NCI-H2196 treated with DMSO at 0.1 percent for 48 hours (cell line): Measurements from ENCODE around the gene SMOC1.

Source experiments
- DNase-seq: peaks from one replicate; lab custom pipeline; 2025; ENCODE audit not compliant: unreplicated experiment; lab: John Stamatoyannopoulos, UW

Gene SMOC1

DNA sequence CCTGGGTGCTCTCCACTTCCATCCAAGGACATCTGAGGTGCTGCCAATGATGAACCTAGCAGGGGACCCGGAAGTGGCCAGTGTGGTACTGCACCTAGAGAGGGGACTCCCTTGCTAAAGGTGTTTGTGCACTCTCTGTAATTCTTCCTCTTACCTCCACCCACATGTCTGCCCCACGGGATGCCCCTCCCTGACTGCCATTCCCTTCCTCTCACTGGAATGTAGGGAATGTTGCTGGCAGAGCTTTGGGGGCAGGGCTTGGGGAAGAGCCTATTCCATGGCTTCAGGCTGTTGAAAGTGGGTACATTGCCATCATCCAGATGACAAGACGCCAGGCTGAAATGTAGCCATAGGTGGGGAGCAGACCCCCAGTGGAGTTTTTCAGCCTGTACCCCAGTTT, 153.2 kb downstream of the SMOC1 start:
- no peak for DNase-seq

- no peak for DNase-seq
Observed at GRCh38 chr14:70033116-70033515, 153.9 kb downstream of the SMOC1 start.

GRCh38 chr14:70033561-70033960, 154.3 kb downstream of the SMOC1 start:
- DNase-seq: no peak

DNA sequence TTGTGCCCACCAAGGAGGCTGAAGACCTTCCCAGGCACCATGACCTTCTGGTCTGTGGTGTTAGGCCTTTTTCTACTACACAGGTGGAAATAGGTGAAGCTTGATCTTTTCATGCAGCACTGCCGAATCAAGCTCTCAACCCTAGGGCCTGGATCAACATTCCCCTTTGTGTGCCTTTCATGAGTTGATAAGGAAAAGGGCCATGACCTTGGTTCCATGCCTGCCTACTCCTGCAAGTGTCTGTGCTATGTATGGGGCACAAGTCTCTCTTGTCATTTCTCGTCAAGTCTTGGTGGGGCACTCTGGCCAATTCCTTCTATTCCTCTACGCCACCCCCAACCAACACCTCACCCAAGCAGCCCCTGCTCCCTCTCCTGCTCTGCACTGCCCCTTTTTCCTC, 155.0 kb downstream of the SMOC1 start:
- DNase-seq: no peak

DNA sequence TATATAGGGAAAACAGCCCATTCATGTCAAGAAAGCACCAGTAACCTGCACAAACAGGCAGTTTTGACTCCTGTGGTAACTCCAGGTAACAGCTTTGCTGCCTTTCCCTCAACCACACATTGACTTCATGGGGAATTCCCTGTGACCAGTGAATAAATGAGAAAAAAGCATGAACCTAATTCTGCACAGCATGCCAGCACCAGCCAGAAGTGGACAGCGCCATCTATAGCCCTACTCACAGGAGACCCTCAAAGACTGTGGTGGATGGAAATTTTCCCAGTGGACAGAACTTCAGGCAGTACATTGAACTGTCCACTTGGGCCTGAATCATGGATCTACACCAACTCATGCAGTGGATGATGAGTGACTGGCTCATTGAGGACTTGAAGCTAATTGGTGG, 157.4 kb downstream of the SMOC1 start:
- DNase-seq: no peak

DNA sequence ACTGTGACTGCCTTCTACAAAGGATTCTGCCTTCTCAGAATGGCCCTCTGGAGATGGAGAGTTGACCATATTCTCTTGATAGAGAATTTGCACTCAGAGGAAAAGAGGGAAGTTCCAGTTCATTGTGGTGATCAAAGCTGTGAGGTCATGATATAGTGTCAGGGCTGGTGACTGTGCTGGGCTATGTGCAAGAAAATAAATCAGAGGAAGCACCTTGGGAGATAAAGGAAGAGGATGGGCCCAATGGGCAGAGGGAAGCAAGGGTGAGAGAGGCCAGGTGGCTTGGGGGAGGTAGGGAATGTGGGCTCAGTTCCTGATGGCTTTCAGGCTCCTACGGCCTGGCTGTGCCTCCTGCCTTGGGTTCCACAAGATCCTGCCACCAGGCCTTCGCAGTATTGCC, 163.8 kb downstream of the SMOC1 start:
- no peak for DNase-seq

DNA sequence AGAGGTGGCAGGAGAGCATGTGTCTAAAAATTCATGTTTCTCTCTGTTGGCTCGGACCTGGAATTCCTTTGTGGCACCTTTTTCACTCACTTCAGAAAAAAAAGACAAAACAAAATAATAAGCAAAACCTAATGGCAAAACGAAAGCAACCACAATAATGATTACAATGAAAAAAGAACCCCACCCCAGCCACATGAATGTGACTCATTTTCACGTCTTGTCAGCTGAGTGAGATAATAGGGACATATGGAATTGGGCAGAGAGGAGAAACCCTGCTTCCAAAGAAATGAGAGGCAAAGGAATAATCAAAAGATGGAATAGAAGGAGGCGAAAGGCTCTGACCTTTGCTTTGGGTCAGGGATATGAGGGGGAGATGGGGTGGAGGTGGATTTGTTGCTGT, 166.1 kb downstream of the SMOC1 start:
- no peak for DNase-seq

GRCh38 chr14:70045844-70046535, 166.8 kb downstream of the SMOC1 start:
- DNase-seq: no peak

GRCh38 chr14:70047598-70048312, 168.5 kb downstream of the SMOC1 start:
- DNase-seq: no peak

- DNase-seq: no peak
Observed at GRCh38 chr14:70048313-70048654, 169.1 kb downstream of the SMOC1 start.

DNA sequence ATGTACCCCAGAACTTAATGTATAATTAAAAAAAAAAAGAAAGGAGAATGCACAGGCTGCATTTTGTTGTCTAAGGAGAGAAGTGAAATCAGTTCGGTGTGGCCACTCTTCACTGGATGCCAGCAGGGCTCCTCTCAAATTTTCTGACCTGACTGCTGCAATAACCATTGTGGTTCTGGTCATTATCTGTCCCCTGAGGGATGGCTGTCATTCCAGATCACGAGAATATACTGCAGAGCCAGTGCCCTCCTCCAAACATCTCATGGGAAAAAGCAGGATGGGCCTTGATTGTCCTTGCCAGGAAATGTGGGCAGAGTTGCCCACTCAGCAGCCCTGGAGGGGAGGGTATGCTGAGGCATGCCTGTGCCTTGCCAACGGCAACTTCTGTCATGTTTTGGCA, 170.4 kb downstream of the SMOC1 start:
- no peak for DNase-seq

DNA sequence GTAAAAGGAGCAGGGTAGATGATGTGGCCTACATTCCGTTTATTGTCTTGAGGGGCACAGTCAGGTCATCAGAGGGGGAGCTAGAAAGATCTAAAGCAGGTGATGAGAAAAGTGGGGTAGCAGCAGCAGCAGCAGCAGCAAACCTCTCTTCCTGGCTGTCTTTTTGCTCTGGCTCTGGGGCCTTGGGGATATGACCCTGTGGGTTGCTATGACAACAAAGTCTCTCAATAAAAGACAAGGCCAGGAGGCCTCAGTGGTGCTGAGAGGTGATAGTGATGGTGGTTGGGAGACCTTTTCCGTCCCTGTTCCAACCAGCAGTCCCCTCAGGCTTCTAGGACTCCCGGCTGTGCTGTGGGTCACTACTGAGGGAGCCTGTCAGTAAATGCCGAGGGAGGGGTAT, 170.9 kb downstream of the SMOC1 start:
- DNase-seq: no peak

GRCh38 chr14:70052990-70053389, 173.8 kb downstream of the SMOC1 start:
- DNase-seq: no peak

GRCh38 chr14:70057519-70058136, 178.4 kb downstream of the SMOC1 start:
- DNase-seq: no peak

GRCh38 chr14:70059545-70059944, 180.3 kb downstream of the SMOC1 start:
- no peak for DNase-seq

DNA sequence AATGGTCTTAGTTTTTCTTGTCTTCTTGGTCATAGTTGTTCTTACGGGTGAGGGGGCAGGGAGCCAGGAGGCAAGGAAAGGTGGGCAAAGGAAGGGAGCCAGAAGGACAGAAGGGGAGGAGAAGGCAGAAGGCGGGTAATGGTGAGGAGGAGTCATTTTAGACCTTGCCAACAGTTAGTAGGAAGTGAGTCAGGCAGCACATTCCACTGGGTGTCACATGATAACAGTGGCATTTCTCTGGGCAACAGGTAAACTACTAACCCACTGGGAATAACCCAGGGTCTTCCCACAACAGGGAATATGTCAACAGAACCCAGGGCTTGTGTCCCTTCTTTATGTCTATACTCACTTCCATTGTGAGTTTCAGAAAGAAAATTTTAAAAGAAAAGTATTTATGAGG, 181.9 kb downstream of the SMOC1 start:
- DNase-seq: no peak

- DNase-seq: no peak
Observed at GRCh38 chr14:70064136-70064865, 185.1 kb downstream of the SMOC1 start.

GRCh38 chr14:70067810-70068209, 188.6 kb downstream of the SMOC1 start:
- DNase-seq: peak; percentile 27

DNA sequence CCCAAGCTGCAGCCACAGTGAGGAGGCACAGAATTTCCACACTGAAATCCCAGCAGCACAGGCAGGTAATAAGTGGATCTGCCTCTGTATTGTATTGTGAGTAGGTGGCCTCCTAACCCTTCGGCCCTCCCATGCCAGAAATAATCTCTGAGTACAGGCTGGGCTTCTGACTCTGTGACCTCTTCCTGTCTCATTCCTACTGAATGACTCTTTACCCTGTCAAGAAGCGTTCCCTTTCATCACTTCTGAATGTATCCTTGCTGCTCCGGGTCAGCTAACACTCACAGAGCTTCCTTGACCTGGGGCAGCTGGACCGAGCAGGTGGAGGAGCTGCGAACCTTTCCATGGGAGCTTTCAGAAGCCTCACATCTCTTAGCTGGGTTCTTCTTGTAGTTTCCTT, 190.0 kb downstream of the SMOC1 start:
- no peak for DNase-seq

- DNase-seq: peak; percentile 56
Observed at GRCh38 chr14:70073924-70074566, 194.8 kb downstream of the SMOC1 start.

DNA sequence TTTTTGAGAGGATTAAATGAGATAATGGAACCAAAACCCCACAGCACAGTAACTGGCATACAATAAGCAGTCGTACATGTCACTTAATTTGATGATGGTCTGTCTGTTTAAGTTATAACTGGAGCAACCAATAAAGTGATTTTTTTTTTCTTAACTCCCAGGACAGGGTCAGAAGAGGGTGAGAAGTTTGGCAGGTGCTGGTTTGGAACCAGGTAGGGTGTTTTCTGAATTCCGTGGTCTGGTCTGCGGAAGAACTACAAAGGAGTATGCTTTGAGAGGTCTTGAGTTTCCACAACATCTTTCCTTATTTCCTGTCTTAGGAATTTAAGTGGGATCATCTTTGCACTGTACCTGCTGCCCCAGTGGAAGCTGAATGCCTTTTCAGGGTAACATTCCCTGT, 197.8 kb downstream of the SMOC1 start:
- no peak for DNase-seq
